Gastrocnemius medialis (tissue), 4 donors: ENCODE measurements around the gene IGSF21. TPM values are rescaled to one million over a fixed set of nuclear protein-coding genes. Genes with fewer than 3 reads are reported as not detected.

Experiments used
- ATAC-seq, 2 donors: fragments of 150-250 bp; one replicate each; pipeline ENCODE4 v1.9.1; 2016
- DNase-seq, 2 donors: peaks; one replicate each; pipeline ENCODE4 v3.0.0-alpha.2; 2019
- H3K27ac ChIP-seq, 4 donors: fragments of 200-600 bp; sonication (generic); 1 replicate in 1 of 4; 2 replicates in 3 of 4; pipeline ENCODE4 v1.5.1; 2016 to 2018; ENCODE audit warnings: mild to moderate bottlenecking in 2 of 4, moderate library complexity in 1 of 4
- H3K27me3 ChIP-seq, 3 donors: fragments of 200-600 bp; sonication (generic) in 2 of 3; 1 replicate in 1 of 3; 2 replicates in 2 of 3; pipeline versions ENCODE4 v1.5.1 to v1.6.0; 2016 to 2019; ENCODE audit warnings: mild to moderate bottlenecking in 1 of 3, moderate library complexity in 1 of 3
- H3K36me3 ChIP-seq, 2 donors: fragments of 200-600 bp; sonication (generic) in 1 of 2; one replicate each; pipeline ENCODE4 v1.5.1; 2017 to 2018
- H3K4me1 ChIP-seq, 2 donors: fragments of 200-600 bp; sonication (generic) in 1 of 2; one replicate each; pipeline ENCODE4 v1.5.1; 2016 to 2017; ENCODE audit warnings: mild to moderate bottlenecking in 2 of 2
- H3K4me3 ChIP-seq, 4 donors: fragments of 200-600 bp; sonication (generic) in 3 of 4; 1 replicate in 1 of 4; 2 replicates in 3 of 4; pipeline ENCODE4 v1.5.1; 2016 to 2019; ENCODE audit warnings: mild to moderate bottlenecking in 2 of 4
- H3K9me3 ChIP-seq, 3 donors: fragments of 200-600 bp; sonication (generic) in 2 of 3; 1 replicate in 1 of 3; 2 replicates in 2 of 3; pipeline ENCODE4 v1.5.1; 2016 to 2019
- POLR2A ChIP-seq, 2 donors: fragments of 450-650 bp; IDR thresholded peaks; one replicate each; pipeline ENCODE4 v1.6.1; 2017; ENCODE audit warnings: antibody characterized with exemption in 2 of 2, mild to moderate bottlenecking in 2 of 2, moderate library complexity in 2 of 2
- in situ Hi-C, 4 donors: fragments of 200-750 bp; cut with MboI; loops; one replicate each; pipeline versions ENCODE4 v1.15.0 to v1.8.0; 2017; ENCODE audit warnings: low sequenced_read_pairs in 4 of 4
- intact Hi-C: fragments of 100-400 bp; cut with DNase I; formaldehyde crosslinking; loops from one replicate; pipeline ENCODE4 v1.15.1; 2023; ENCODE audit warnings: low total_unique reads
- total RNA-seq, 4 donors: library from RNA; depleted of rRNA; stranded (reverse); fragments of >200 nt; gene quantifications; one replicate each; pipeline versions ENCODE4 v1.1.0 to v1.2.3, GENCODE V29; 2016
- TF ChIP-seq, protein P1 (sequence below), 5 experiments: fragments of 450-650 bp in 3 of 5; fragments of 200-600 bp in 2 of 5; sonication (generic) in 2 of 5; IDR thresholded peaks in 4 of 5; conservative IDR thresholded peaks in 1 of 5; 1 replicate in 4 of 5; 2 replicates in 1 of 5; pipeline ENCODE4 v1.5.1; 2016 to 2019; ENCODE audit warnings: antibody characterized with exemption in 5 of 5, mild to moderate bottlenecking in 3 of 5, moderate library complexity in 3 of 5

IGSF21 gene
- total RNA-seq, 4 donors from 2014 or later, result 0.32 to 0.66 (median 0.53) TPM

DNA sequence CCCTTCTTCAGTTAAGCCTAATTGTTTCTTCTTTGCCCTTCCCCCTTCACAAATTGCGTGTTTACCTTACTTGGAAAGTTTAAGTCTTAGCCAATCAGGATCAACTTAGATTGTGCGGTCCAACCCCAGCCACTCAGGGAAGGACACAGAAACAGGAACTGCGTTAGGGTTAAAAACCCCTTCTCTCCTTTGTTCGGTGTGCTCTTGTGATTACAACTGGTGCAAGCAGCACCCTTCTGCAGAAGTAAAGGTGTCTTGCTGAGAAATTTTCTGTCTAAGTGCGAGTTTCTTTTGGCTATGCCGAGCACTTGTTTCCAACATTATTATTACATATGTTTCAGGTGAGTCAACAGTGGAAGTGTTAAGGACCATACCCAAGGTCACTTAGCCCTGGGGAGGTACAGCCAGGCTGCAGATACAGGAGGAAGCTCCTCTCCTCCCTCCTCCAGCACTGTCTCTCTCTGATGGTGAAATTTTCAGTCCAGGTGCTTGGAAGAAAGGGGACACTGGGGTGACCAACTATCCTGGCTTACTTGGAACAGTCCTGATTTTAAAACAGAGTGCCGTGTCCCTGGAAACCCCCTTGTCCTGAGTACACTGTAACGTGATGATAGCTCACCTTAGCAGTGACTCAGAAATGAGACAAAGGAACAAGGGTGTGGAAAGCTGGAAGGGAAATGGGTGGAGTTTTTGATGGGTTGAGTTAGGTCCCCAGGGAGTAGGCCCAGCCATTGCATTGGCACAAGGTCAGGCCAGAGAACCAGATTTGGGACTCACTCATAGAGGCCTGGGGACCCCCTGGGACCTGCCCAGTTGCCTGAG, 304.4 kb downstream of the IGSF21 start:
- TF ChIP-seq, protein P1, sequence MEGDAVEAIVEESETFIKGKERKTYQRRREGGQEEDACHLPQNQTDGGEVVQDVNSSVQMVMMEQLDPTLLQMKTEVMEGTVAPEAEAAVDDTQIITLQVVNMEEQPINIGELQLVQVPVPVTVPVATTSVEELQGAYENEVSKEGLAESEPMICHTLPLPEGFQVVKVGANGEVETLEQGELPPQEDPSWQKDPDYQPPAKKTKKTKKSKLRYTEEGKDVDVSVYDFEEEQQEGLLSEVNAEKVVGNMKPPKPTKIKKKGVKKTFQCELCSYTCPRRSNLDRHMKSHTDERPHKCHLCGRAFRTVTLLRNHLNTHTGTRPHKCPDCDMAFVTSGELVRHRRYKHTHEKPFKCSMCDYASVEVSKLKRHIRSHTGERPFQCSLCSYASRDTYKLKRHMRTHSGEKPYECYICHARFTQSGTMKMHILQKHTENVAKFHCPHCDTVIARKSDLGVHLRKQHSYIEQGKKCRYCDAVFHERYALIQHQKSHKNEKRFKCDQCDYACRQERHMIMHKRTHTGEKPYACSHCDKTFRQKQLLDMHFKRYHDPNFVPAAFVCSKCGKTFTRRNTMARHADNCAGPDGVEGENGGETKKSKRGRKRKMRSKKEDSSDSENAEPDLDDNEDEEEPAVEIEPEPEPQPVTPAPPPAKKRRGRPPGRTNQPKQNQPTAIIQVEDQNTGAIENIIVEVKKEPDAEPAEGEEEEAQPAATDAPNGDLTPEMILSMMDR (IDR thresholded peaks at IDR 0.05 in 4 of 5, conservative IDR thresholded peaks at IDR 0.05 in 1 of 5), result no peak
- no peak for TF ChIP-seq POLR2A (IDR thresholded peaks at IDR 0.05)

DNA sequence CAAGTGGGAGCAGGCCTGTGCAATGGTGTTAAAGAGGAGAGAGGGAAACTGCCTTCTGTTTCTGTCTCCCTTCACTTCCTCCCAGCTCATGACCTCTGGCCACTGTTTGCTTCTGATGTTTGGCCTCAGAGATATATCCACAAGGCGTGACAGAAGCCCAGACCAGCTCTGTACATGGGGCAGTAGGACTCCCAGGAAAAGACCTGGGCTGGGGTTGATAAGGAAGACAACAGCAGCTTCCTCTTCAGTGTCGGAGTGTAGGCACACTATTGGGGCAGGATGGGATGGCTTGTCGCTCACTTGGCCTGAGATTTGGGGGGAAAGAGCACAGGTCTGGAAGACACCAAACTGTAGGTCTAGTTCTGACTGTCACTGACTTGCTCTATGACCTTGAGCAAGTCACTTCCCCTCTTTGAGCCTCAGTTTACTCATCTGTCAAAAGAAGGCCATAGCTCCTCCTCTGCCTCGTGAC, 305.3 kb downstream of the IGSF21 start:
- TF ChIP-seq, protein P1 (IDR thresholded peaks at IDR 0.05 in 4 of 5, conservative IDR thresholded peaks at IDR 0.05 in 1 of 5), result no peak
- TF ChIP-seq POLR2A (IDR thresholded peaks at IDR 0.05), result no peak
- Histone ChIP-seq H3K4me1 (no peaks in the 10 kb centered on the region), H3K4me3 (no peak overlapping the region), H3K36me3 (no peaks in the 10 kb centered on the region), H3K9me3 (no peaks in the 10 kb centered on the region), H3K27me3 (peaks cover 0 to 5% (median 3%) of the 10 kb centered on the region in 3 donors), H3K27ac (no peak overlapping the region)
- DNase-seq (no peak), ATAC-seq (no peak)
- in situ Hi-C loops (no loop called here), intact Hi-C loops (no loop called here)

More for the DNA sequence above, 304.4 kb downstream of the IGSF21 start:
- no peaks in the 10 kb centered on the region for H3K4me1 ChIP-seq
- in situ Hi-C loops, result no loop called here
- peaks cover 0 to 6% (median 5%) of the 10 kb centered on the region in 3 donors for H3K27me3 ChIP-seq
- H3K4me3 ChIP-seq, result no peak overlapping the region
- no peak overlapping the region for H3K27ac ChIP-seq
- DNase-seq (no peak), ATAC-seq (no peak)
- intact Hi-C loops, result no loop called here
- H3K36me3 ChIP-seq, result no peaks in the 10 kb centered on the region
- H3K9me3 ChIP-seq, result no peaks in the 10 kb centered on the region

DNA sequence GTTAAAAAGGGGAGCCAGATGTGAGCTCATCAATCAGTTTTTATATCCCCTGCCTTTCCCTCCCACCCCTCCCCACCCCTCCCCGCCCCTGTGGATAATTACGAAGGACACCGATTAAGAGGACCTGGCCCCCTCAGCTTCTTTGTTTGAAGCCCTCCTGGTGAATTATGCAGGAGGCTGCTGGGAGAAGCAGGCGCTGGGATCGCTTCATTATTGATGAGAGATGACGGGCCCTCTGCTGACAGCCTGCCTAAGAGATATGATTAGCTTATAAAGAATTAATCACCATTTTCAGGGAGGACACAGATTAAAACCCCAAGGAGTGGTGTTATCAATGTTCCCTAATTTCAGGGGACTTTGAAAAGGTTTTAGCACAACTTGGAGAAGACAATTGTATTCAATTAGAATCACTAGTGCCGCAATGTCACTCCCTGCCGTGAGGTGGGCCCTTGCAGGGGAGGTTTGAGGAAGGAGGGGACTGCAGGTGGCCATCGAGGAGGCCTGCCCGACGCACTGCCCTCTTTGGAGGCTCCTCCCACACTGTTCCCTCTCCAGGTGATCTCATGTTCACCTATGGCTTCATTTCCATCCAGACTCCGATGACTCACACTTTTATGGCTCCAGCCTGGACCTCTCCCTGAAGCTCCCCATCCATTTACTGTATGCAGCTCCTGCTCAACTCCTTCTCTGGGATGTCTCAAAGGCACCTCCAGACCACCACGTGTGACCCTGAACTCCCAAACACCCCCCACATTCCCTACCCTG, 306.1 kb downstream of the IGSF21 start:
- Histone ChIP-seq H3K4me3 (no peak overlapping the region), H3K36me3 (no peaks in the 10 kb centered on the region), H3K27me3 (peaks cover 0 to 5% (median 0%) of the 10 kb centered on the region in 3 donors), H3K27ac (no peak overlapping the region), H3K4me1 (no peaks in the 10 kb centered on the region), H3K9me3 (no peaks in the 10 kb centered on the region)
- in situ Hi-C loops, result no loop called here
- ATAC-seq (no peak), DNase-seq (no peak)
- intact Hi-C loops, result no loop called here
- TF ChIP-seq, protein P1 (IDR thresholded peaks at IDR 0.05 in 4 of 5, conservative IDR thresholded peaks at IDR 0.05 in 1 of 5), result no peak
- TF ChIP-seq POLR2A (IDR thresholded peaks at IDR 0.05), result no peak

DNA sequence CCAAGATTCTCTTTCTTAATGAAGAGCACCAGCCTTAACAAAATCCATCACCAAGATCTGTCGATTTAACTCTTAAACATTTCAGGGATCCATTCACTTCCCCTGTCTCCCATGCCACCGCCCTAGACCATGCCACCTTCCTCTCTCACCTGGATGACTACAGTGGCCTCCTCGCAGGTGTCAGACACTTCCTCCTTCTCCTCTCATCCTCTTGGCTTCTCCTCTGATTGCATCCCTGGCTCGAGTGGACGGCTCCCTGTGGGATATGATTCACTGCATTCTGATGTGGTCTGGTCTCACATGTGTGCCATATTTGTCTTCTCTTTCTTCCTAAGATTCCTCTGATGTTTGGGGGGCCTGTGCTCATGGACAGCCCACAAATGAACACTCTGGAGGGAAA, 306.7 kb downstream of the IGSF21 start:
- Histone ChIP-seq H3K27me3 (peaks cover 0 to 5% (median 0%) of the 10 kb centered on the region in 3 donors), H3K9me3 (no peaks in the 10 kb centered on the region), H3K4me1 (no peaks in the 10 kb centered on the region), H3K27ac (no peak overlapping the region), H3K4me3 (no peak overlapping the region), H3K36me3 (no peaks in the 10 kb centered on the region)
- no peak for TF ChIP-seq POLR2A (IDR thresholded peaks at IDR 0.05)
- TF ChIP-seq, protein P1 (IDR thresholded peaks at IDR 0.05 in 4 of 5, conservative IDR thresholded peaks at IDR 0.05 in 1 of 5), result no peak
- in situ Hi-C loops (no loop called here), intact Hi-C loops (no loop called here)
- DNase-seq (no peak), ATAC-seq (no peak)
